Chondrocyte (in vitro differentiated cells): ENCODE results near the gene MACROD2. TPM values are rescaled to one million over a fixed set of nuclear protein-coding genes. Genes with fewer than 3 reads are reported as not detected.

Source experiments
- DNase-seq: peaks from one replicate; pipeline ENCODE4 v3.0.0; 2021; ENCODE audit warnings: mixed read lengths, low spot score
- H3K27ac Mint-ChIP-seq: one replicate; pipeline ENCODE4 v1.8.0; 2021; ENCODE audit warnings: mild to moderate bottlenecking, moderate library complexity, mixed read lengths; ENCODE audit not compliant: unreplicated experiment
- H3K27me3 Mint-ChIP-seq: 2 replicates; pipeline ENCODE4 v1.8.0; 2021; ENCODE audit warnings: low read depth, mixed read lengths
- H3K36me3 Mint-ChIP-seq: 2 replicates; pipeline ENCODE4 v1.8.0; 2021; ENCODE audit warnings: low read depth, mixed read lengths
- H3K4me1 Mint-ChIP-seq: 2 replicates; pipeline ENCODE4 v1.8.0; 2021; ENCODE audit warnings: low read depth, mild to moderate bottlenecking, mixed read lengths
- H3K4me3 Mint-ChIP-seq: one replicate; pipeline ENCODE4 v1.8.0; 2021; ENCODE audit warnings: mild to moderate bottlenecking, moderate library complexity, mixed read lengths; ENCODE audit not compliant: unreplicated experiment
- H3K9me3 Mint-ChIP-seq: 2 replicates; pipeline ENCODE4 v1.8.0; 2021; ENCODE audit warnings: low read depth, mixed read lengths
- total RNA-seq: library from RNA; stranded (reverse); gene quantifications from 3 replicates; pipeline ENCODE4 v1.2.1, GENCODE V29; 2021
- TF ChIP-seq, protein P1 (sequence below): fragments of 200-600 bp; sonication (generic); IDR thresholded peaks from 2 replicates; pipeline ENCODE4 v1.5.0; 2021; ENCODE audit warnings: antibody characterized with exemption, mild to moderate bottlenecking, moderate library complexity

The MACROD2 gene
- total RNA-seq, 1 donor from 2014 or later = 3.2 TPM

DNA sequence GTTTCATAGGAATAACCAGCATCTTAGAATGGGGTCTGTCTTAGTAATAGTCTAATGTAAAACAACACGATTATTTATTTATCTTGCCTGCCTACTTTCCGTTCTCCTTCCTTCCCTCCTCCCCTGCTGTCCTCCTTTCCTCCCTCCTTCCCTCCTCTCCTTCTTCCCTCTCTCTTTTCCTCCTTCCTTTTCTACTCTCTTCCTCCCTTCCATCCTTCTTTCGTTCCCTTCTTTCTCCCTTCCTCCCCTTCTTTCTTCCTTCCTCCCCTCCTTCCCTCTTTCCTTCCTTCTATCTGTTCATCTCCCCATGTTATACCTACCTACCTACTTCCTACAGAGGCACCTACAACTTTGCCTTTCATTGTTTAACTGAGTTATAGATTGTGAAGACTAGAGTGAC is 1637.4 kb downstream of the MACROD2 start:
- Mint-ChIP-seq H3K4me1 (no peaks in the 10 kb centered on the region), H3K4me3 (no peak overlapping the region)

DNA sequence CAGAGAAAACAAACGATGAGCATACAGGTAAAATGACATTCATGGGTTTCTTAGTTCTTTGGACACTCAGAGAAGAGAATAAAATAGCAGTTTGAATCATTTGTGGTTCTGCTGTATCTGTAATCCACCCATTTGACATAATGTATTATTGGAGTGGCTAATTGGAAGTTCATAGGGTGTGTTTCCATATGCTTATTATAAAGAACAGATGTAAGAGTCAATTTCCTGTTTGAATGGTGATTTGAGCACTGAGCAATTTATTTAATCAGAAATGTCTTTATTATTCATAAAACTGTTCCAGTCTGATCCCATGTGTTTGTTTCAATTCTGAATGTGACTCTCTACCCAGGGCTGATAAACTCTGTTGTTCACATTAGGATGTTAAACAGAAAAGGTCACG is 1638.8 kb downstream of the MACROD2 start:
- TF ChIP-seq, protein P1, sequence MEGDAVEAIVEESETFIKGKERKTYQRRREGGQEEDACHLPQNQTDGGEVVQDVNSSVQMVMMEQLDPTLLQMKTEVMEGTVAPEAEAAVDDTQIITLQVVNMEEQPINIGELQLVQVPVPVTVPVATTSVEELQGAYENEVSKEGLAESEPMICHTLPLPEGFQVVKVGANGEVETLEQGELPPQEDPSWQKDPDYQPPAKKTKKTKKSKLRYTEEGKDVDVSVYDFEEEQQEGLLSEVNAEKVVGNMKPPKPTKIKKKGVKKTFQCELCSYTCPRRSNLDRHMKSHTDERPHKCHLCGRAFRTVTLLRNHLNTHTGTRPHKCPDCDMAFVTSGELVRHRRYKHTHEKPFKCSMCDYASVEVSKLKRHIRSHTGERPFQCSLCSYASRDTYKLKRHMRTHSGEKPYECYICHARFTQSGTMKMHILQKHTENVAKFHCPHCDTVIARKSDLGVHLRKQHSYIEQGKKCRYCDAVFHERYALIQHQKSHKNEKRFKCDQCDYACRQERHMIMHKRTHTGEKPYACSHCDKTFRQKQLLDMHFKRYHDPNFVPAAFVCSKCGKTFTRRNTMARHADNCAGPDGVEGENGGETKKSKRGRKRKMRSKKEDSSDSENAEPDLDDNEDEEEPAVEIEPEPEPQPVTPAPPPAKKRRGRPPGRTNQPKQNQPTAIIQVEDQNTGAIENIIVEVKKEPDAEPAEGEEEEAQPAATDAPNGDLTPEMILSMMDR = no peak
- Mint-ChIP-seq H3K27ac (no peak overlapping the region), H3K4me1 (no peaks in the 10 kb centered on the region), H3K36me3 (no peaks in the 10 kb centered on the region), H3K9me3 (peaks cover 7% of the 10 kb centered on the region), H3K4me3 (no peak overlapping the region), H3K27me3 (no peaks in the 10 kb centered on the region)
- no peak for DNase-seq

More for the DNA sequence above, 1637.4 kb downstream of the MACROD2 start:
- no peak for DNase-seq
- Mint-ChIP-seq H3K9me3 (peaks cover 7% of the 10 kb centered on the region), H3K36me3 (no peaks in the 10 kb centered on the region), H3K27me3 (no peaks in the 10 kb centered on the region), H3K27ac (no peak overlapping the region)
- TF ChIP-seq, protein P1 = no peak

DNA sequence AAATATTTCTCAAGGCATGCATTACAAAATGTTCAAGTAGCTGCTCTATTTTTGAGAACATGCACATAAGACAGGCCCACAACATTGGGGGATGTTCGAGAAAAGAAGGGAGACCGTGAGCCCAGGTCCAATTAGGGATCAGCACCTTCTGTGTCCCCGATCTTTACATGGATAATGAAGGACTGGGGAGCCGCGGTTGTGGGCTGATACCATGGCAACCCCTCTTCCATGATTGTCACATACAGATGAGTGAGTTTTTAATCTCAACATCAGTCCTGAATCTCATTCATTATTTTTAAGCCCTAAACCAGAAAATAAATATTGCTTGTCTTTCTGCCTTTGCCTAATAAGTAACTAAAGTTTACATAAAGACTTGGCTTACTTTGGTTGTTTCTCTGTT is 1642.2 kb downstream of the MACROD2 start:
- TF ChIP-seq, protein P1 = no peak
- DNase-seq = no peak
- Mint-ChIP-seq H3K36me3 (no peaks in the 10 kb centered on the region), H3K27me3 (no peaks in the 10 kb centered on the region), H3K27ac (no peak overlapping the region), H3K4me1 (peaks cover 9% of the 10 kb centered on the region), H3K9me3 (peaks cover 7% of the 10 kb centered on the region), H3K4me3 (no peak overlapping the region)

DNA sequence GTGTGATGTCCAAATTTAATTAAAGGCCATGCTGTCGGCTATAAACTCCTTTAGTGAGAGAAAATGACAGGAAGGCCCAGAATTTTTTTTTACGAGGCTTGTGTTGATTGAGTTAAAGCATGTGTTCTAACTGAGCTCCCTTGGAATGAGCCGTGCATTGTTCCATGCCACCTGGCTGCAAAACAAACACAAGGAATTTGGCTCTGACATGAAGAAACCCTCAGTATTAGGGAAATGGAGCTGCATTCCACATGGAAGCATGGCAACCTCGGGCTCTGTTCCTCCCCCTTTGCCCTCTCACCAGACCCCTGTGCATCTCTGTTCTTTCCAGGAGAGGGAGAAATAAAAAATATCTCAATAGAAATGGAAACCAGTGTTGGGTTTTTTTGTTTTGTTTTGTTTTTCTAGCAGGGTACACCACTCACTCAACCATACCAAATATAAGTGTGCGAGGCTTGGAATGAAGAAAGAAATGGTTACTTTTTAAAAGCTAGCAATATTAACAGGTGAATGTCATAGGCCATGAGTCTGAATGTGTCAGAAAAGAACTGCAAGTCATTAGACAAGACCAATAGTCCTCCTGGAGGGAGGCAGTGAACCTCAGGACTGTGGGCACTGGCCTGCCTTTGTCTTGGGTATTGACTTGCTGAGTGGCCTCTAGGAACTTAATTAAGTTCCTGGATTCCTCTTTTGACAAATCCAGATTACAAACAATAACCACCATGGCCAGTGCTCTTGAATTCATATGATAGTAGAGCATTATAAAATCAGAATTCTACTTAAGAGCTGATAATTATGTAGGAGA is 1642.8 kb downstream of the MACROD2 start:
- Mint-ChIP-seq H3K27me3 (no peaks in the 10 kb centered on the region), H3K4me3 (no peak overlapping the region), H3K9me3 (peaks cover 7% of the 10 kb centered on the region), H3K27ac (no peak overlapping the region), H3K4me1 (peaks cover 15% of the 10 kb centered on the region), H3K36me3 (no peaks in the 10 kb centered on the region)
- DNase-seq = no peak
- TF ChIP-seq, protein P1 = no peak

DNA sequence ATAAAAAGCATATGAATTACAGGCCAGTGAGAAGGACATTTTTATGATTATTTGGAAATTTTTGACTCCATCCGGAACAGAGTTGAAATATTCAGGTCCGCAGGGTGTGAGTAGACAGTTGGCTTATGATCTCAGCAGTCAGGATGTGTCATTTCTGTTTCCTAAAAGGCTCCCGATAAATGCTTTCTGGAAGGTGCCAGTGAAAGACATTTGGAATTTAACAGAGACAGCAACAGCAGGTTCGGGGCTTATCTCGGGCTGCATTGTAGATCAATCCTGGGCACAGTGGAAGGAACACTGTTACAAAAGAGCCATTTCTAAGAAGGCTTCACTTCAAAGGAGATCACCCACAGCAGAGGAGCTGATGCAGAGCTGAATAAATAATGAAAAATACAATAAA is 1643.5 kb downstream of the MACROD2 start:
- Mint-ChIP-seq H3K27me3 (no peaks in the 10 kb centered on the region), H3K9me3 (peaks cover 7% of the 10 kb centered on the region), H3K4me1 (peaks cover 17% of the 10 kb centered on the region), H3K4me3 (no peak overlapping the region), H3K27ac (no peak overlapping the region), H3K36me3 (no peaks in the 10 kb centered on the region)
- TF ChIP-seq, protein P1 = no peak
- no peak for DNase-seq
